HG03571 (cell line): ENCODE measurements around the gene ANGEL2.
"Not testable (repeated sequence)": the region's sequence is repeated elsewhere in the genome, so short reads cannot be mapped to it uniquely, and the experiment has no call there.

Experiments used
- ATAC-seq: cut with Tn5 transposase; IDR thresholded peaks from one replicate; pipeline ENCODE4 v1.9.1; 2021; ENCODE audit not compliant: unreplicated experiment

ANGEL2 gene, protein sequence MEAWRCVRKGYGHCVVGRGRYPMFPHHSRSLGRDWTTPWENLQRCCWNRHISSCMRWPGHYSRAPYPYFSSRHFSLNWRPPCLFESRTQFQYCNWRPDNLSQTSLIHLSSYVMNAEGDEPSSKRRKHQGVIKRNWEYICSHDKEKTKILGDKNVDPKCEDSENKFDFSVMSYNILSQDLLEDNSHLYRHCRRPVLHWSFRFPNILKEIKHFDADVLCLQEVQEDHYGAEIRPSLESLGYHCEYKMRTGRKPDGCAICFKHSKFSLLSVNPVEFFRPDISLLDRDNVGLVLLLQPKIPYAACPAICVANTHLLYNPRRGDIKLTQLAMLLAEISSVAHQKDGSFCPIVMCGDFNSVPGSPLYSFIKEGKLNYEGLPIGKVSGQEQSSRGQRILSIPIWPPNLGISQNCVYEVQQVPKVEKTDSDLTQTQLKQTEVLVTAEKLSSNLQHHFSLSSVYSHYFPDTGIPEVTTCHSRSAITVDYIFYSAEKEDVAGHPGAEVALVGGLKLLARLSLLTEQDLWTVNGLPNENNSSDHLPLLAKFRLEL

GRCh38 chr1:213015099-213016050 is at the start of gene ANGEL2:
TSS of gene ANGEL2 (minus strand) at chr1:213015867. CDS start at chr1:213015671, 196 bp downstream.
- peak; percentile 91 for ATAC-seq

GRCh38 chr1:213061263-213061662 is 45.6 kb upstream of the ANGEL2 start:
- no peak for ATAC-seq

DNA sequence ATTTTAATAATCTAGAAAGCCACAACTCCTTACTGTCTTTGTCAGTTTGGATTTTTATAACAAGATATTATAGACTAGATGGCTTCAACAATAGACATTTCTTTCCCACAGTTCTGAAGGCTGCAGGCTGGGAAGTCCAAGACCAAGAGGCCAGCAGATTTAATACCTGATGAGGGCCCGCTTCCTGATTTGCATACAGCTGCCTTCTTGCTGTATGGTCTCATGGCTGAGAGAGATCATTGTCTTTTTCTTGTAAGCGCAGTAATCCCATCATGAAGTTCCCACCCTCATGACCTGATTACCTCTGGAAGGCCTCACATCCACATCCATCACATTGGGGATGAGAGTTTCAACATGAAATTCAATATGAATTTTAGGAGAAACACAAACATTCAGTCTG is 45.2 kb upstream of the ANGEL2 start:
- no peak for ATAC-seq

- no peak for ATAC-seq
Measured at GRCh38 chr1:213057264-213058059, 41.8 kb upstream of the ANGEL2 start.

DNA sequence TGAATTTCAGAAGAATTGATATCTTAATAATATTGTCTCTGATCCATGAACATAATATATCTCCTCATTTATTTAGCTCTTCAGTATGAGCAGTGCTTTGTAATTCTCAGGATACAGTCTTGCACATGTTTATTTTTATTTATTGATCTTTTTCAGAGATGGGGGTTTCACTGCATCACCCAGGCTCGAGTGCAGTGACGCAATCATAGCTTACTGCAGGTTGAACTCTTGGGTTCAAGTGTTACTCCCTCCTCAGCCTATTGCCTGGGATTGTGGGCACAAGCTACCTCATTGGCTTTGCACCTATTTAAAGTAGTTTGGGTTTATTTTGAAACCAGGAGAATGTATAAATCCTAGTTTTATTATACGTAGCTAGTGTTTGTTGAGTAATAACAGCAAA is 40.1 kb upstream of the ANGEL2 start:
- no peak for ATAC-seq

- no peak for ATAC-seq
Measured at GRCh38 chr1:213054733-213055591, 39.3 kb upstream of the ANGEL2 start.

DNA sequence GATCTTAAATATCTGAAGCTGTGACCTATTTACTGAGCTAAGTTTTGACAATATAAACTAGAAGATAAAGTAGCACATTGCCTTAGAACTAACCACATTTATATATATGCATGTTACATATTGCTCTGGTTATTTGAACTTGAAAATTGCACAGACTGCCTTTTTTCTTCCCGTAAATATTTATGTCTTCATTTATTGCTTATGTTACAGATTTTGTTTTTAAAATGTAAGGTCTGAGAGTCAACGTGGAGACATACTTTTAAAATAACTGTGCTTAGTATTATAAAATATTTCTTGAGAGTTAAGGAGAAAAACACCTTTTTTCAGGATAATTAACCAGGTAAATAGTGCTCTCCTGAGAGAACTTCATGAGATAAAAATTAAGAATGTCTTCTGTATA is 38.5 kb upstream of the ANGEL2 start:
- ATAC-seq: no peak

GRCh38 chr1:213053455-213053854 is 37.8 kb upstream of the ANGEL2 start:
- no peak for ATAC-seq

DNA sequence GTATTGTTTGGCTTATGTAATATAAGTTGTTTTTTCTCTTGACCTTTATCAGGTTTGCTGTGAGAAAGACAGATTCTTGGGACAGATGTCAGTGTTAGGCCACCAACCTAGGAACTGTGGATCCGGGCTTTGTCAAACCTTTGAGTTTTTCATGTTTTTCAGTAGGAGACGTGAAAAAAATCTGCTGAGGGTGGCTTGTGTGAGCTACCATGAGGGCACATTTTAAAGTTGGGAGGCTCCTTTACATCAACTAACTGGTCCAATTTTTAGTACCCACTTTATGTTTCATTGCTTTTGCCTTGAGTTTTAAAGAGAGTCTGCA is 36.2 kb upstream of the ANGEL2 start:
- no peak for ATAC-seq

DNA sequence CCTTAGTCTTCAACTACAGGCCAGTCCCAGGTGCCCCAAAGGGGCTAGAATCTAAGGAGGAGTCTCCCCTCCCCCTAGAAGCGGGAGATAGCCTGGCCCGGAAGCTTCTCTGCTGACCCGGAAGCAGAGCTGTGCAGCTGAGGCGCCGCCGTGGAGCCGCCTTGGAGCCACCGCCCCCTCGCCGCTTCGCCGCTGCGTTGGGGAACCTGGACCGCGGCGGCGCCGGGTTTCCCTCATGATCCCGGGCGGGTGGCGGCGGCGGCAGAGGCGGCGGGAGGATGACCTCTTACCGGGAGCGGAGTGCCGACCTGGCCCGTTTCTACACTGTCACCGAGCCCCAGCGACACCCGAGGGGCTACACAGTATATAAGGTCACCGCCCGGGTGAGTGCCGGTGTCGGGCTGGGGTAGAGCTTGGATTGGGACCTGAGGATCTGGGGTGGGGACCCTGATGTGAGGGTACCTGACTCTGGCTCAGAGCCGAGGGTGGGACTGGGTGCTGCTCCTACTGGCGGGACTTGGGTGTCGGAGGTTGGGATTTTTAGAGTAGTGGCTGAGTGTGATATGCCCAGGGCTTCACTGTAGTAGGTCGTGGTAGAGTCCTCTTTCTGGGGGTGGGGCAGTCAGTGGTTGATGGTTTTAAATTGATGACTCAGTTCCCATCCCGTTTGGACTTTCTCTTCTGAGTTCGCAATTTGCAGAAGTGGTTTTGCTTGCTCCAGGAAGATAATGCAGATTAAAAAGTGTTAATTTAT is 35.6 kb upstream of the ANGEL2 start, which contains the start of gene RPS6KC1:
TSS of gene RPS6KC1 (plus strand) at position 115 of the 754 bp plus-strand sequence. CDS start at position 279, 164 bp downstream.
- ATAC-seq: peak; percentile 98

GRCh38 chr1:213050745-213051126 is 35.1 kb upstream of the ANGEL2 start:
- peak; percentile 38 for ATAC-seq

DNA sequence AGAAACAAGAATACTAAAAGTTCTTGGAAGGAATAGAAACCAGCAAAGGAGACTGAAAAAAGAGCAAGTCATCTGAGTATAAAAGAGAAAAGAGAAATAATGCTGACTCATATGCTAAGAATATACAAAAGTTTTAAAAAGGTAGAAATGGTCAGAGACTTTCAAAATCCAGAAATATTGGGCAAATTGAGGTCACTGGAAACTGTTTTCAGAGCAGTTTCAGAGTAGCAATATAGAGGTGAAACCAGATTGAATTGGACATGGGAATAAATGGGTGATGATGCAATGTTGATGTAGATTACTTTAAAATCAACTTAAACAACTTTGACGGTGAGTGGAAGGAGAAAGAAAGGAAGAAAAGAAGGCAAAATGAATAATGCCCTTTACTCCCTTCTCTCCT is 33.6 kb upstream of the ANGEL2 start:
- no peak for ATAC-seq

DNA sequence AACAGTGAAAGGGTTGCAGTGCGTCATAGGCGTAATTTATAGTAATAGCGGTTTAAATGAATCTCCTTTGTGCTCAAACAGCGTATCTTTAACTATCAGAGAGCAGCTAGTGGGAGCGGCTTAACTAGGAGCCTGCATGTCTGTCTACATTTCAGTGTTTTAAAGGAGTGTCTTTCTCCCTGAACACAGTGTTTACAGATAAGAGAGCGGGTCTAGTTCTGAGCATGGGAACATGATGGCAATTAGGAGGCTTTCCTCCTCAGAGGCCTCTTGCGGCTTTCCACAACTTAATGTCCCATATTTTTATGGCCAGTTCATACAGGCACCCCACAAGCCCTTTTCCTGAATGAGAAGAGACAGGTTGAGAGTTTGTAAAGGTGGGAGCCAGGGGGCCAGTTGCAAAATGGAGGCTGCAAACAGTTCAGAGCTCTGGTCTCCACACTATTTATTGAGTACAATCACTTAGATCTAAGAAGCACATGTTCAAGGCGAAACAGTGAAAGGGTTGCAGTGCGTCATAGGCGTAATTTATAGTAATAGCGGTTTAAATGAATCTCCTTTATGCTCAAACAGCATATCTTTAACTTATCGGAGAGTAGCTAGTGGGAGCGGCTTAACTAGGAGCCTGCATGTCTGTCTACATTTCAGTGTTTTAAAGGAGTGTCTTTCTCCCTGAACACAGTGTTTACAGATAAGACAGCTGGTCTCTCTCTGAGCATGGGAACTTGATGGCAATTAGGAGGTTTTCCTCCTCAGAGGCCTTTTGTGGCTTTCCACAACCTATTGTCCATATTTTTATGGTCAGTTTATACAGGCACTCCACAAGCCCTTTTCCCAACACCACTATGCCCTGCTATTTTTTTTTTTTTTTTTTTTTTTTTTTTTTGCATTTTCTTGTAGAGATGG is 29.9 kb upstream of the ANGEL2 start:
- not testable (repeated sequence) for ATAC-seq

GRCh38 chr1:213041443-213041842 is 25.8 kb upstream of the ANGEL2 start:
- ATAC-seq: no peak

- ATAC-seq: no peak
Measured at GRCh38 chr1:213035573-213035972, 19.9 kb upstream of the ANGEL2 start.

GRCh38 chr1:213034713-213035112 is 19.0 kb upstream of the ANGEL2 start:
- ATAC-seq: no peak

GRCh38 chr1:213032651-213033050 is 17.0 kb upstream of the ANGEL2 start:
- ATAC-seq: no peak

DNA sequence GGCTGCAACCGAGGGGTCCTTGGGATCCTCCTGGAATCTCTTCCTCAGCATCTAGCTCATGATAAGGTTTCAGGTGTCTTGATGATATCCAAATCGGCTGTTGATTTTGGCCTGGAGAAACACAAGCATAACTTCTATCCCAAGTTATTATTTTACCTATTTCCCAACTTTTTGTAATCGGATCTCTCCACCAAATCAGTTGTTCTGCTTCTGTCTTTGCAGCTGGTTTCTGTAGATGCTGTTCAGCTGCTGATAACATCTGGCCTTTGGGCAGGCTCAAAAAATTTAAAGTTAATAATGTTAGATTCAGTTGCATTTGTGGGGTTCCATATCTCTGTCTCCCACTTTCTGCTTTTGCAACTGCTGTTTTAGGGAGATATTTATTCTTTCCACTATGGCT is 11.4 kb upstream of the ANGEL2 start:
- not testable (repeated sequence) for ATAC-seq
